Inflammatory macrophage (primary cell): Measurements from ENCODE around the gene DCBLD1.
"Not testable (repeated sequence)": the region's sequence is repeated elsewhere in the genome, so short reads cannot be mapped to it uniquely, and the experiment has no call there.

Source experiments
- DNase-seq, 2 donors: peaks; one replicate each; pipeline ENCODE4 v3.0.0-alpha.2; 2020 to 2022
- total RNA-seq, 18 experiments: gene quantifications; one replicate each; lab custom pipeline; 2026; ENCODE audit warnings: mixed read lengths in 6 of 18, inconsistent platforms in 2 of 18; lab: John Stamatoyannopoulos, UW

The DCBLD1 gene
- 5.7 to 23.8 (median 12.5) reads per million in 18 experiments for total RNA-seq

DNA sequence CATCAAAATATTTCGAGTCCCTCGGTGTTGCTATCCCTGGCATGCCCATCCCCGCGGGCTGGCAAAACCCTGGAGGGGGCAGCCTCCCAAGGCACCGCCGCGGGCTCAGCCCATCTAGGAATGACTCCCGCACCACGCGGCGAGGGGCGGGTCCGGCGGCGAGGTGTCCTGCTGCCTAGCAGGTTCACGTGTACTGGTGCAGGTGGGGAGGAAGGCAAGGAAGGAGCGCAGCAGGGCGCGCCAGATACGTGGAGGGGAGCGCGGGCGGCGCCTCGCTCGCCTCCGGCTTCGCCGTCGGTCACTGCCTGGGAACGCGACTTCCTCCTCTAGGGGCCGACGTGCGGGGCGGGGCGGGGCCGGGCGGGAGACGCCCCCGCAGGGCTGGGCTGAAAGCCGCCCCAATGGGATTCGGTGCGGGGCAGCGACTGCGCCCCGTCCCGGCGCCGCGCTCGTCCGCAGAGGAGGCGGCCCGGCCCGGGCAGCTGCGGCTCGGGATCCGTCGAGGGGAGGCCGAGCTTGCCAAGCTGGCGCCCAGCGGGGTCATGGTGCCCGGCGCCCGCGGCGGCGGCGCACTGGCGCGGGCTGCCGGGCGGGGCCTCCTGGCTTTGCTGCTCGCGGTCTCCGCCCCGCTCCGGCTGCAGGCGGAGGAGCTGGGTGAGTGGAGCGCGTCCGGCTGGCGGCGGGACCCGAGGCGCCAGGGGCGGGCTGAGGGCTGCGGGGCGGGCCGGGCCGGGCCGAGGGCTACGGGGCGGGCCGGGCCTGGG lies at the start of gene DCBLD1:
Gene DCBLD1 (plus strand): TSS at position 435 of the 764 bp plus-strand sequence. CDS start 108 bp downstream, at position 543.
- peak; percentile 73 to 82 for DNase-seq

DNA sequence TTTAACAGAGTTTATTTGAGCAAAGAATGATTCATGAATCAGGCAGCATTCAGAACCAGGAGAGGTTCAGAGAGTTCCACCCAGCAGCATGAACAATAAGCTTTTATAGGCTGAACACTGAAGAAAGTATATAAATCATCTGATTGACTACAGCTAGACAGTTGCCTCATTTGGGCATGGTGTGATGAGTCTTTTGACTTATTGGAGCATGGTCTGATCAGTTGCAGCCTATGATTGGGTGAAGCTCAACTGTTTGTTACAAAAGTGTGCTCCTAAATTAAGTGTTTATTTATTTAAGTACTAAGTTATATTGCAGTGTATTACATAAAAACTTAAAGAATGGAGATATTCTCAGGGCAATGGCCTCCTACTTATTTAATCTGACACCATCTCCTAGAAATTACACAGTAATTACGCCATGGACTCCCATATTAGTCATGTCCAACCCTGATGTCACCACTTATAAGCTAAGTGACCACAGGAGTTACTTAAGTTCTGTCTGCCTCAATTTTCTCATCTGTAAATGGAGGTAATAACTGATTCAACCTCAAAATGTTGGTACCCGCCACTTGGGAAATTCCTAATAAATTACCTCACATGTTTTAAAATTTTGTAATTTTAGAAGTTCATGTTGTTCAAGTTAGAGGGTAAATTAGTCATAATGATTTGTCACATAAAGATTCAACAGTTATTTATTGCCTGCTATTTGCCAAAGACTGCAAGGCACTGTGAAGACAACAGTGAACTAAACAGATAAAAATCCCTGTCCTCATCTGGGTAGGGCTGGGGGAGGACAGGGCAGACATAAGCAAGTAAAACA lies 41.6 kb upstream of the DCBLD1 start:
- peak; percentile 27 to 57 for DNase-seq

DNA sequence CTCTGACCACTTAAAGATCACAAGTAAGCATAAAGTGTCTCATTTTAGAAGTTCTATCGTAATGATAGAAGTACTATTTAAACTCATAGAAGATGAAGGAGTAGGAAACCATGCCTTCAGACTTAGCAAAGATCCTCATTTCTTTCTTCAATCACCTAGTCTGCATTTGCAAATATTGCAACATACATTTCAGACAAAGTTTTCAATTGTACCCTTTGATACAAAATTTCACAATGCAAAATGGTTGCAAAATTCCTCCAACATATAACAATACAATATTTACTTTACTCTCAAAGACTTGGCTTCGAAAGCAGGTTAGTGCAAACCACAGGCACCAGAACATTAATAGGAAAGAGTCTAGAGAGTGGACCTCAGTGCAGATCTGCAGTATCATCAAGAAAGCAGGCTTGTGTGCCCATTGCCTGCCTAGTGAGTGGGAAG lies 40.6 kb upstream of the DCBLD1 start:
- peak in 1 of 2 donors; percentile 3 for DNase-seq

DNA sequence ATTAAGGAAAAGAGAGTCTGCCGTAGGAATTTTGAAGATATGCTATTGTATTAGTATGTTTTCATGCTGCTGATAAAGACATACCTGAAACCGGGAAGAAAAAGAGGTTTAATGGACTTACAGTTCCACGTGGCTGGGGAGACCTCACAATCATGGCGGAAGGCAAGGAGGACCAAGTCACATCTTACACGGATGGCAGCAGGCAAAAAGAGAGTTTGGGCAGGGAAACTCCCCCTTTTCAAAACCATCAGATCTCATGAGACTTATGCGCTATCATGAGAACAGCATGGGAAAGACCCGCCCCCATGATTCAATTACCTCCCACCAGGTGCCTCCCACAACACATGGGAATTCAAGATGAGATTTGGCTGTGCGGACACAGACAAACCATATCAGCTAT lies 40.2 kb upstream of the DCBLD1 start:
- DNase-seq: not testable (repeated sequence)

DNA sequence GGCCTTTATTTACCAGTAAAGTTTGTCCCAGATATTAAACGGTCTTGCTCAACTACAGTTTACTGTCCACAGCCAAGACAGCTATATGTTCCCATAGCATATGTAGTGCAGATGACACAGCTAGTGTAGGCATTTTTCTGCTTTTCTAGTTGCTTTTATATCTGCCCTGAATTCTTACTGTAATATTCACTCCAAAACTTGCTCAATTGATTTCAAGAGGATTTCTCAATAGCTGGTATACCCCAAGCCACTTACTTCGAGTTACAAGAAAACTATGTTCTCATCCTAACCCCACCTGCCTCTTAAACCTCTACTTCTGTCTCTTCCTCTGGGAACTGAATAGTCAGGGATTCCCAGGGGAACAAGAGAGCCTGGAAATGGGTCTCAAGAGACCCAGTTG lies 37.9 kb upstream of the DCBLD1 start:
- DNase-seq: no peak

DNA sequence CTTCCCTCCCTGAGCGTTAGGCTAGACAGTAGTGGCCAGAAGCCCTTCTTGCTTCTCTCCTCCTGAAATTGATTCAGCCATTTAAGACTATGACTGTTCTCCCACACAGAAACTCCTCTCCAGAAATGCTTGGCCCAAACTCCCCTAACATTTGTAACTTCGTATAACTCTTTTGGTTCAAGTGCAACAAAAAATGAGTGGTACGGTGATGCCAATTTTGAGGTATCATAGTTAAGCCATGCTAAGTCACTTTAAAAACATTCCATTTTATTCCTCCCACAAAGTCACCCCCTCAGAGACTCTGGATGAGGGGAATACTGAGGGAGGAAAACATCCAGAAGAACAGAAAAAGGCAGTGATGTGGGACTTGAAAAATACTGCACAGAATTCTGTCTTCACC lies 35.6 kb upstream of the DCBLD1 start:
- DNase-seq: no peak

DNA sequence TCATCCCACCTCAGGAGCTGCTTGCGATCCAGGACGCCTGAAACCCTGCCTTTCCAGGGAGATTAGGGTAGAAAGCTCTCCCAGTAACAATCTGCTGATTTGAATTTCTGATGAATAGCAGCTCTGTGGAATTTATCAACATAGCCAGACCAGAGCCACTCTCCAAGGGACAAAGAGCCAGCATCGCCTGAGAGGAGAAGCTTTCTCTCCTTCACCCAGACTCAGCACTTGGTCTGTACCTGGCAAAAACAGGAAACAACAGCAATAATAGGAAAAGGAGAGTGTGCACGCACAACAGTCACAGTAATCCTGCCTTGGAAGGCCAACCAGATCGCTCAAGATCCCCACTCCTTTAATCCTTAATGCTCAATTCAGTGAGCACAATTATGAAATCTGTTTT lies 34.5 kb upstream of the DCBLD1 start:
- no peak for DNase-seq

DNA sequence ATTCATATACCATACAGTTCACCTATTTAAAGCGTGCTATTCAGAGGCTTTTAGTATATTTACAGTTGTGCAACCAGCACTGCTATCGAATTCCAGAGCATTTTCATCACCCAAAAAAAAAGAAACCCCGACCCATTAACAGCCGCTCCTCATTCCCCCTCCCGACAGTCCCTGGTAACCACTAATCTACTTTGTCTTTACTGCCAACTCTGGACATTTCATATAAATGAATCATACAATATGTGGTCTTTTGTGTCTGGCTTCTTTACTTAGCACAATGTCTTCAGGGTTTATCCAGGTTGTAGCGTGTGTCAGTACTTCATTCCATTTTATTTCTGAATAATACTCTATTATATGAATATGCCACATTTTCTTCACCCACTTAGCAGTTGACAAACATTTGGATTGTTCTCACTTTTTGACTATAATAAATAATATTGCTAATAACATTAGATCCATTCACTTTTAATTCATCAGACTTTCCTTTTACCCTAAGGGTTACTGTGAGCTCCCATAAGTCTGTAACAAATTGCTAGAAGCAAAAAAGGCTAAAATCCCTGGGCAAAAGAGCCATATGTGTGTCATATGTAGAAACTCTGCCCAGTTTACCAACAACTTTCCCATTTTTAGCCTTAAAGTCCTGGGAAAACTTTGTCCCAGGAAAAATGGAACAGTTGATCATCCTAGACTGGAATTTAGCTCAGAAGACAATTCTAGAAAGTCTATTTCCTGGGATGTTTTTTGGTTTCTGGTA lies 33.6 kb upstream of the DCBLD1 start:
- no peak for DNase-seq

DNA sequence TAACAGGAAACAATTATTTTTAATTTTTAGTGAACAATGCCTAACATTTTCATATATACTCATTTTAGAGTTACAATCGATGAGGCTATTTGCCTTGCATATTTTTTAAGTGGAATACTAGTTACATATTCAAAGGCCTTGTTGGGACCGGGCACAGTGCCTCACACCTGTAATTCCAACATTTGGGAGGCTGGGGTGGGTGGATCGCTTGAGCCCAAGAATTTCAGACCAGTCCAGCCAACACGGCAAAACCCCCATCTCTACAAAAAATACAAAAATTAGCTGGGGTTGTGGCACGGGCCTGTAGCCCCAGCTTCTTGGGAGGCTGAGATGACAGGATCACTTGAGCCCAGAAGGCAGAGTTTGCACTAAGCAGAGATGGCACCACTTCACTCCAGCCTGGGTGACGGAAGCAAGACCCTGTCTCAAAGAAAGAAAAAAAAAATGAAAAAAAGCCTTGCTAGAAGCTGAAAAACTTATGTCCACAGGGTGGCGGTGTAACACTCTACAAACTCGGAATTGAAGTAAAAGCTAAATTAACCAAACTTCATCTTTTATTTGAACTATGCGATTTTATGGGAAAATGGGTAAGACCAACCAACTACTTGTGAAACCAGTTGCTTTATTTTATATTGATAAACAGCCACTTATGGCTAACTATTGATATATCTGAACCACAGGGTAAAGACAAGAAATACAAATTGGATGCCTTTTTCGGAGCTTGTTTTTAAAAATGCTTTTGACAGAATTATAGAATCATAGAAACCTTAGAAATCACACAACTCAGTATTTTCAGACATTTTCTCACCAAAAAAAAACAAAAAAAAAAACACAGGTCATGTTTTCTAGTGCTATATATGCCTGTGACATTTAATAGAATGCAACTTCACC lies 32.7 kb upstream of the DCBLD1 start:
- peak; percentile 54 to 70 for DNase-seq

DNA sequence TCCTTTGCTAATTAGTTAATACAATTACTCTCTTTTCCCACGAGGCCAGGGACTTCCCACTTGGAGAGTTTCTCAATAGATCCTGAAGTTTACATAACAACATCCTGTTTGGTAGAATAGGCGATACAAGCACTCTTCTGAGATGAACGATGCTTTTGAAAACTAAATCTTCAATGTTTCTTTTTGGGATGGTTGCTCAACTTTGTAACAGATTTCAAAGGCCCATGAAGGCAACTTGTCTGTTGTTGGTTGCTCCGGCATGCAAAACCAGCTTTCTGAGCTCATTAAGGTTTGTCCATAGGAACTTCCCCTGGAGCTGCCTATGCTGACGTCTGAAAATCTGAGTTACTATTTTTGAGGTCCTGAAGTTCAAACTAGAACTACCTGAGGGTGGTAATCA lies 30.8 kb upstream of the DCBLD1 start:
- peak; percentile 26 for DNase-seq

DNA sequence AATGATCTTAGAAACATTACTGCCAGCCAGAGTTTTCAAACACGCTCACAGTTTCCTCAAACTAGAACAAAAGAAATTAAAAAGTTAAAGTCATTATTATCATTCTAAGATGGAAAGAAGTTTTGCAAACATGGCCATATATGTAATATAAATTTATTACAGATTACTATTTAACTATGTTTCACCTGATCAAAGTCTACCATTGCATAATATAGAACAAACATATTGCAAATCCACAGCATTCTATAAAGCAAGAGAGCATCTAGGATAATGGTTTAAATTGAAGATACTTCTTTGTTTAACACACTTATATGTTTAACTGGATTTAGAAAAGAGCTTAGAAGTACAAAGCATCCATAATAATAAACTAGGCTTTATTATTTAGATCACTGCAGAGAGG lies 26.2 kb upstream of the DCBLD1 start:
- DNase-seq: no peak

DNA sequence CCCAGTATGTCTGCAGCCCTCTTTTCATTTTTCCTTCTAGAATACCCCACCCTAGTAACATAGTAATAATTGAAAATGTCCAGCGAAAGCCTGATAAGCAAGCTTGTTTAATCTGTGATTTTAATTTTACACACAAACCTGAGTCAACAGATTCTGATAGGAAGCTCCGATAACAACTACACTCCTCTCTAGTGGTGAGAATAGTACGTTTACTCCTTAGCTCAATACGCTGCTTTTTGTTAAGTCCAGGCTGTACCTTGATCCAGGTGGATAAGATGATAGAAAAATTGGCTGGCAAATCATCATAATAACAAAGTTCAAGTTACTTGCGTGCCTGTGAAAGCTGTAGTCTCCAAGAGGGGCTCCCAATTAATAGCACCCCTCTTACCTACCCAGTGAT lies 25.5 kb upstream of the DCBLD1 start:
- no peak for DNase-seq

DNA sequence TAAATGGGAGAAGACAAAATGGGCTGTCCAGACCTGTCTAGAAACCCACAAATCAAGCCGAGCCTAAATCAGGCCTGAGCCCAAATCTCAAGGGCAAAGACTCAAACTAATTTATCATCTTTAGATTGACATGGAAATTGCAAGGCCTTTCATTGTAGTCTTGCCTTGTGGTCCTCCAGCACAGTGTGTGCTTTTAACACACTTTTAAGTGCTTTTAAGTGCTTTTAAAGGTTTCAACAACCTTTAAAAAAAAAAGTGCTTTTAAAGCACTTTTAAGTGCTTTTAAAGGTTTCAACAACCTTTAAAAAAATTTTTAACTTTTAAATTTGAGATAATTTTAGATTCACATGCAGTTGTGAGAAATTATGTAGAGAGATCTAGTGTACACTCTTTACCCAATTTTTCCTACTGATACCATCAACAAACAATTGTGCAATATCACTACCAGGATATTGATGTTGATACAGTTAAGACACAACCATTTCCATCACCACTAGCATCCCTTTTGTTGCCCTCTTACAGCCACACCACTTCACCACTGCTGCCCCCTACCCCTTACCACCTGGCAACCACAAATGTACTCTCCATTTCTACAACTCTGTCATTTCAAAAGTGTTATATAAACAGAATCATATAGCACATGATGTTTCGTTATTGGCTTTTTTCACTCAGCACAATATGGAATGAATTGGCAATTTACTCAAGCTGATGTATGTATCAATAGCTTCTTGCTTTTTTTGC lies 23.1 kb upstream of the DCBLD1 start:
- DNase-seq: no peak

DNA sequence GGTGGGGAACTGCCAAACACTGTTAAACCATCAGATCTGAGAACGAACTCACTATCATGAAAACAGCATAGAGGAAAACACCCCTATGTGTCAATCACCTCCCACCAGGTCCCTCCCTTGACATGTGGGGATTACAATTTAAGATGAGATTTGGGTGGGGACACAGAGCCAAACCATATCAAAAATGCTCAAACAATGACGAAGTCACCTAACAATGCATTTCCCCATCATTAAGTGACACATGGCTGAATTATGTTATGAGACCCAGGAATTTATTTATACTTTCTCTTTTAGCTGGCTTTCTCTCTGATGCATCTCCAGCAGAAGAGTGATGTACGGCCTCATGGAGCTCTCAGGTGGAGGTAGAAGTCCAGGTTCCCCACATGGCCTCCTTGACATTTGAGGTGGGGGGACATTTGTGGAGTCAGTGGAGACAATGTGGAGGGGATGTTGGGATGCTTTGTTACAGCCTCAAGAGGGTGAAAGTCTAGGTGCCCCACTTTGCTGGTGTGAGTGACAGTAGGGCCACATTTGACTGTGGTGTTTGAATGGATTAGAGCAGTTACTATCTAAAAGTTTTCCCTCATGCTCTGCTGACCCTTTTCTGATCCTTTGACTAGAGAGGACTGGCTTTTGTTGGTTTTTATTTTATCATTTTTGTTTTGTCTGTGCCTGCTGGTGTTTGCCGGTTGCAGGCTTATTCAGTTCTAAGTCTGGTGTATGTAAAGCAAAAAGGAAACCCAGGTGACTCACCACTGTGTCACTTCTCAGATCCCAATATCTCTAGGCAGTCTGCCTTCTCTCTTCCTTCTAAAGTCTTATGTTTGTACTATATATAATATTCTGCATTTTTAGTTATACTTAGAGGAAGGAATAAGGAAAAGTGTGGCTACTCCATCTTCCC lies 18.5 kb upstream of the DCBLD1 start:
- no peak for DNase-seq

DNA sequence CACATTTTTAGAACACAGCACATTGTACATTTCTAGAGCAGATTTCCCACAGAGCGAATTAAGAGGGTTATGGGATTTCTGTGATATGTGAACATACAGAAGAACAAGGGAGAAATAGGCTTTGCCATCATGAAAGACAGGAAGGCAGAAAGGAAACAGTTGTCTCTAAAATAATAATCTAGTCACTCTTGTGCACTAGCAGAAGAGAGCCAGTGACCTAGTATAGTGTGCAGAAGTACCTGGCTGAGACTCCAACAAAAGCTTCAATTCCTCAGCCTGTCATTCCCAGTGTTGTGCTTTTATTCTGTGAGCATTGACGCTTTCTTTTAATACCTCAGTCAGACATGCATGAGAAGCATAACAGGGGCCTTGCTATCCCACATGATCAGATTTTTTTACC lies 17.8 kb upstream of the DCBLD1 start:
- no peak for DNase-seq

DNA sequence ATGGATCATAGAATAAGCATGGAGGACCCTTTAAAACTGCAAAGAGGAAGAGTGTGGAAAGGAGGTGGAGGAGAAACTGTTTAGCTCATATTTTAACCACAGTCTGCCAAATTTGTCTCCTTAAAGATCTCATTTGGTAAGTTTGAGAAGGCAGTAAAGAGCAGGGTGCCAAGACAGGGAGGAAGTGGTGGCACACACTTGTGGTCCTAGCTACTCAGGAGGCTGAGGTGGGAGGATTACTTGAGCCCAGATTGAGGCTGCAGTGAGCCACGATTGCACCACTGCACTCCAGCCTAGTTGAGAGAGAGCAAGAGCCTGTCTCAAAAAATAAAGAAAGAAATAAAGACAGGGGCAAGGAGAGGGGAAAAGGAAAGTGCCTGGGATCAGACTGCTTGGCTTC lies 16.8 kb upstream of the DCBLD1 start:
- DNase-seq: no peak

DNA sequence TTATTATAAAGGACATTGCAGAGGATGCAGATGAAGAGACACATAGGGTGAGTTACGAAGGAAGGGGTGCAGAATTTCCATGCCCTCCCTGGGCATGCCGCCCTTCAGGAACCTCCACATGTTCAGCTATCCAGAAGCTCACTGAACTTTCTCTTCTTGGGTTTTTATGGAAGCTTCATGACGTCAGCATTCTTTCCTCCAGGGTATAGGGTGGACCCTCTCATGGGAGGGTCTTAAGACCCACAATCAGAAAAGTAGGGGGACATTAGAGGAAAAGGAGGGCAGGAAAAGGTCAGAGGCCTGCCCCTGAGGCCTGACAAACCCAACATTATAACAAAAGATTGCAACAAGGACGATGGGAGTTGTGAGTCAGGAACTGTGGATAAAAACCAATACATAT lies 14.6 kb upstream of the DCBLD1 start:
- no peak for DNase-seq

DNA sequence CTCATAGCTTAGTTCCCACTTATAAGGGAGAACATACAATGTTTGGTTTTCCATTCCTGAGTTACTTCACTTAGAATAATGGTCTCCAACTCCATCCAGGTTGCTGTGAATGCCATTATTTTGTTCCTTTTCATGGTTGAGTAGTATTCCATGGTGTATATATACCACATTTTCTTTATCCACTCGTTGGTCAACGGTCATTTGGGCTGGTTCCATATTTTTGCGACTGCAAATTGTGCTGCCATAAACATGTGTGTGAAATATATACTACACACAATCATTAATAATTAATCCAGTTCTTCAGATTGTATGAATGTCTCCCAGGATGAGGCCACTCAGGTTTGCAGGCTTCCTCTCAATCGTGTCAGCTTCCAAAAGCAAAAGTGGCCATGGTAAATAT lies 13.9 kb upstream of the DCBLD1 start:
- not testable (repeated sequence) for DNase-seq

DNA sequence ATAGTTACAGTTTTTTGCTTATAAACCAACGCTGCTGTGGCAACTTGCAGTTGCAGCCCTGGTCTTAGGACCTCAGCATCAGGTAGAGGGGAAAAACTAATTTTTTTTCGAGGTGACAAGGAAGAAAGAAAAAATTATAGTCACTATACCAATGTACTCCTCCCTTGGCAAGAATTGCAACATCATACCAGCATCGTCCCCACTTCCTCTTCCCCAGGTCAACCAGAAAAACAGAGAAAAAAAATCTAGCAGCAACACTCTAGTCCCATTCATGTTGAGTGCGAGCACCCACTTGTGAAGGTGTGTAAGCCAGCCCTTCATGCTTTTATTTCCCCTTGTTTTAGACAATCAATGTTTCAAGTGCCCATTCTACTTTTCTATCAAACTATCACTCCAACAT lies 13.1 kb upstream of the DCBLD1 start:
- peak; percentile 14 to 52 for DNase-seq

DNA sequence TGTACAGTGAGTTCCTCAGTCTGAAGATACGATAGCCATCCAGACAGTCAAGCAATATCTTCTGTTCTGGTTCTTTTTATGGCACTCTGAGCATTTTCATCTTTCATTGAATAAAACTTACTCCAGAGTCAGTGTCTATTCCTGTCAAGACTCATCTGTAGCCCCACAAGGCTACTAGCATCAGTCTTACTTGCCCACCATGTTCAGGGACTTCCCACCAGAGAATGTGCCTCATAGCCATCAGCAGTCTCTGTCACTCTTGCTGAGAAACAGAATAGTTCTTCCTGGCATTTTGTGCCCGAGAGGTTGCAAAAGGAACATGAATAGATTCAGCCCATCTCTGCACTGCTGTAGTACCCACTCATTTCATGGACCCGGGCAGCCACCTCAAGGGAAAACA lies 12.7 kb upstream of the DCBLD1 start:
- no peak for DNase-seq
